Mammary epithelial cell (primary cell): ENCODE measurements around the gene CYGB.

Experiments used
- CTCF ChIP-seq, 2 donors: IDR thresholded peaks in 1 of 2; conservative IDR thresholded peaks in 1 of 2; 2 replicates each; pipeline ENCODE4 v1.5.1; 2011 to 2012; ENCODE audit warnings: inconsistent platforms in 2 of 2, low read length in 2 of 2, mild to moderate bottlenecking in 2 of 2, control low read depth in 1 of 2, low read depth in 1 of 2; ENCODE audit not compliant: insufficient read depth in 1 of 2; ENCODE audit errors: extremely low read depth in 1 of 2
- EZH2 ChIP-seq: IDR thresholded peaks from 2 replicates; pipeline ENCODE4 v1.6.1; 2012; ENCODE audit warnings: low read length, inconsistent platforms, borderline replicate concordance

DNA sequence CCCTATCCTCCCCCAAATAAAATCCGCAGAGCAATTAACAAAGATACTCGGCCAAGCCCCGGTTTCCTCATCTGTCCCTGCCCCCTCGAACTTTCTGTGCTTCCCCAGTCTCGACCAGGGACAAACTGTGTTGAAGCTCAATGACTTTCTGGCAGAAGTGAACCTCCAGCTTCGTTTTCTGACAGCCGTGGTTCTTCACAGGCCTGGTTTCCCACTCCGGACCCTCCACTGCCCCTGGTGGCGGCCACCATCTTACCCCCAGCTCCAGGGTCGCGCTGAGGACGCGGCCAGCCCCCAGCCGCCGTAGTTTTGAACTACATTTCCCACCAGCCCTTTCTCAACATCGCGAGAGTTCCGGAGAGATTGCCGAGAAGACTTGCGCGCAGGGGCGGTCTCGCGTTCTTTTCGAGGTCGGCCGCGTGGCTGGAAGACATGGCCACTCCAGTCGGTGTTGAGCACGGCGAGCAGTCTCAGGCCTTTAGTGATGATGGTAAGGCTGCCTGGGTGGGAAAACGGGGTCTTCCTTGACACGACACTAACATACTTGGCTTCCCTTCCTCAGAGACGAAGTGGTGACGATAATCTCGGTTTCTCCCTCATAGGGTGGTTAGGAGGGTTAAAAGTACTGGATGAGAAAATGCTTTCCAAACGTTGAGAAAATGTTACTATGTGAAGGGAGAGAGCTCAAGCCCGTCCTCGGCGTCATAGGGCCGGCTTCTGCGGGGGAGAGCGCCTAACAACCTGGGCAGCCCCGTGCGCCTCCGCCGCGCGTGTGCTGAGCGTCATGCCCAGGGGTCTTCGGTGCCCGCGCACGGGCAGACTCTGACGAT lies 20.1 kb upstream of the CYGB start:
- TF ChIP-seq CTCF (conservative IDR thresholded peaks at IDR 0.05 in 1 of 2, IDR thresholded peaks at IDR 0.05 in 1 of 2; ENCODE audit: extremely low read depth in 1 of 2, insufficient read depth in 1 of 2, low read depth in 1 of 2, low read length in 2 of 2) = peak; percentile 36 to 54
- no peak for TF ChIP-seq EZH2
